GM10248 (cell line): ENCODE results near the gene GAK.

Source experiments
- CTCF ChIA-PET: fragments of 300-600 bp; sonication (Branson Sonifier 250); formaldehyde crosslinking; extraction: SDS; loops from one replicate; lab custom pipeline; 2021; ENCODE audit warnings: antibody characterized with exemption; lab: Yijun Ruan, JAX
- POLR2A ChIA-PET: fragments of 350-650 bp; sonication (Branson Sonifier 250); formaldehyde crosslinking; extraction: SDS; loops from one replicate; lab custom pipeline; 2020; ENCODE audit warnings: antibody characterized with exemption; lab: Yijun Ruan, JAX
- DNase-seq: peaks from one replicate; pipeline ENCODE4 v3.0.0; 2012; ENCODE audit errors: extremely low spot score
- CTCF ChIP-seq: IDR thresholded peaks from 2 replicates; pipeline ENCODE4 v1.5.1; 2012; ENCODE audit warnings: mild to moderate bottlenecking, low read depth; ENCODE audit errors: extremely low read depth, missing control alignments, control extremely low read depth

Gene GAK

DNA sequence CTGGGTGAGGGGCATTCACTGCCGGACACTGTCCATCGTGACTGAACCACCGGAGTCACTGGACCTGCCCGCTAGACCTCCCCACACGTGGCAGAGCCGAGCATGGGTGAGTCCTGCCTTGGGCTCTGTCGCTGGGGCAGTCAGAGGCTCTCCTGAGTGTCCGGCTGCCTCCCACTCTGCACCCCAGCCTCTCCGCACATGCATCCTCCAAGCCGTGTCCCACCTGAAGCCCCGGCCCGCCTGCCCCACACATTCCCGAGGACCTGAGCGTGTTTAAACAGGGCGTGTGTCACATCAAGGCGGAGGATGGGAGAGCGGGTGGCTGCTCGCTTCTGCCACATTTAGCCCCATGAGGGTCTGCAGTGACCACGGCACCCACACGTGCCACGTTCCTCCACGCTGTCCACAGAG, 110.9 kb downstream of the GAK start:
- POLR2A ChIA-PET: no interaction called here
- no peak for TF ChIP-seq CTCF
- no peak for DNase-seq
- CTCF ChIA-PET: no interaction called here

DNA sequence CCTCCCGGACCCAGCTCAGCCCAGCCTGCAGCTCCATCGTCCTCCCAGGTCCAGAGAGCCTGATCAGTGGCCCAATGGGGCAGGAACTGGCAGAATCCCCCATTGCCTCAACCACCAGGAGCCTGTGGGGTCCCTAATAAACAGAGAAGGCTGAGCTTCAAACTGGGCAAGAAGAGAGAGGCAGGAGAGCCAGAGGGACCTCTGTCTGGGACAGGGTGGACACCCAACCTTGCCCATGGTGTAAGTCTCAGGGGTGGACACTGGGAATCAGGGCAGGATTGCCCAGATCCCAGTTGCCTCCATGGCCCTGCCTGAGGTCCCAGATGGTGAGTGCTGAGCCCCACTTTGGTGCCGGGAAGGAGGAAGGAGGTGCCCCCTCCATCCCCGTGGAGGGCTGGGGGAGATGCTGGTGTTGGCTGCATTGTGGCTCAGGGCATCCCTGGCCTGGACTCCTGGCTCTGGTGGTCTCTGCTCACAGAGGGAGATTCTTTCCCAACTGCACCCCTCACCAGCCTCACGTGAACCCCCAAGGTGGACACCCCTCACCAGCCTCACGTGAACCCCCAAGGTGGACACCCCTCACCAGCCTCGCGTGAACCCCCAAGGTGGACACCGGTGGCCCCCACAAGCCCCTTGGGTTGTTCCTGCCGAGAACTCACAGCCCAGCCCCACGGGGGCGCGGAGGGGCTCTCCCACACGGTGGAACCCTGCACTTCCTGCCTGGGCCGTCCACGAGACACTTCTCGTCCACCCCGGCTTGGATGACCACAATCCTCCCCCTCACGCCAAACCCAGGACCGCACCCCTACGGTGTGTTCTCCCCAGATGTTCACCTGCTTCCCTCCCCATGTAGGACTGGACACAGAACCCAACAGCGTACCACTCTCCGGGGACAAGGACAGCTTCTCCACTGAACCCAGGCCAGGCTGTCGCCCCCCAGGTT, 111.6 kb downstream of the GAK start:
- ChIA-PET CTCF (interaction anchor here (0.7 to 2.1 kb wide), 5 partner anchors 21 to 213 kb away, joined by 3 to 9 read pairs (median 3); partner anchors contain the start of gene IDUA), POLR2A (no interaction called here)
- no peak for DNase-seq
- TF ChIP-seq CTCF: no peak

GRCh38 chr4:819401-820229, 112.5 kb downstream of the GAK start:
- no peak for TF ChIP-seq CTCF
- POLR2A ChIA-PET: no interaction called here
- CTCF ChIA-PET: interaction anchor here (0.7 to 2.1 kb wide), 5 partner anchors 22 to 214 kb away, joined by 3 to 9 read pairs (median 3); partner anchors contain the start of gene IDUA
- DNase-seq: no peak

DNA sequence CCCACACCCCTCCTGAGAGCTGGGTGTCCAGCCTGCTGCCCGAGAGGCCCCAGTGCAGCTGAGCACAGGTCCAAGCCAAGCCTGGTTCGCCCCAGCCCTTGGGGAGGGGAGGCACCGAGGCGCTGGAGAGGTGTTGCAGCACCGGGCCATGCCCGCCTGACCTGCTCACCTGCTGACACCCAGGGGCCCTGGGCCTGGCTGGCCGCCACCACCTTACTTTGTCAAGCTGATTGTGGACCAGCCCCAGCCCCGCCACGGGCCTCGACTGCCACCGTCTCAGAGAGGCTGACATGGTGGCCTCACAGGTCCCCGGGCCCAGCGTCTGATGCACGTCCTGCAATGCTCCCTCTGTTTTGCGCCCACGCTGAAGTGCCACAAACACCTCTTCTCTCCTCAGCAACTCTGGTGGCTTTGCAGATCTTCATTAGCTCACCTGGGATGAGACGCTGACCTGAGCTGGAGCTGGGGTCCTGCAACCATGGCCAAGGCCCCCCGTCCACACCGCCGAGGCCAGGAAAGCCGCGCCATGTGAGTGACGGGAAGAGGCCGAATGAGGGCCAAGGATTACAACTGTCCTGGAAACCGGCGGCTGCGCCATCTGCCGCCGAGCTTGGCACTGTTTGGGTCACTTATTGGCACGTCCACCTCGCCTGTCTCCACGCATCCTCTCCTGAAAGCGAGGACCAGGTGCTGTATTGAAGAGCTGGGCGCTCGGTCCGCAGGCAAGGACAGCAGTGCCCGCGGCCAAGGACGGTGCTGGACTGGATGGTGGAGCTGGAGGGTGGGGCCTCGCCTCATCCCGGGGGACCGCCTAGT, 113.8 kb downstream of the GAK start:
- ChIA-PET CTCF (interaction anchor here (1.0 to 2.1 kb wide), 2 partner anchors 76 to 169 kb away, joined by 3 to 9 read pairs; partner anchors contain the start of gene IDUA), POLR2A (no interaction called here)
- no peak for TF ChIP-seq CTCF
- no peak for DNase-seq

DNA sequence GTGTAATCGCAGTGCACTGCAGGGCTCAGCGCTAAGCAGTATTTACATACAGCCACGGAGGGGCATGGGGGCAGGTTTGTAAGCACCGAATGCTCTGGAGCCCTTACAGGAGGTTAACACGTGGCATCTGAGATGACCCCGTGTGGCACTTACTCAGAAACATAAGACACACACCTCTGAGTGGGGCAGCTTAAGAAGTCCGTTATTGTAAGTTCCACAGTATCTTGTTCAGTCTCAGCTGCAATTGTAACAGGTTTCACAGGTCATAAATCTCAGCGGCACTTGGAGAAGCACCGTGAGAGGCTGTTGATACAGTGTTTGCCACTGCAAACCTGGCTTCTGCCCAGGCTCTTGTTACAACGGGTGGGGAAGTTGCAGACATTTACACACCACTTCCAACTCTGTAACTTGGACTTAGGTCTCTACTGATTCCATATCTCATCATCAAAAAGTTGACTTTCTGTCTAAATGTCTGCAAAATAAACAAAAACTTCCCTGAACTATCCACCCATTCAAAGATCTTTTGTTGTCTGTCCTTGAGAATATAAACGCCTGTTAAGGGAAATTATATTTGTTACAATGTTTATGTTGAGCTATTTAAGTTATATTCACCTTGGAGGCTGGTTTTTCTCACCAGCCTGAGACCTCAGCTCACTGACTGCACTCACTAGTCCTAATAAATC, 116.5 kb downstream of the GAK start:
- ChIA-PET POLR2A (no interaction called here), CTCF (no interaction called here)
- TF ChIP-seq CTCF: no peak
- DNase-seq: no peak
